Cardiac fibroblast (primary cell): ENCODE measurements around the gene CAMTA1.

Experiments used
- DNase-seq, 2 donors: peaks; one replicate each; pipeline versions ENCODE4 v3.0.0 to v3.0.0-alpha.2; 2010; ENCODE audit warnings: low read depth in 2 of 2
- H3K4me3 ChIP-seq, 2 donors: replicated peaks in 1 of 2; 1 replicate in 1 of 2; 2 replicates in 1 of 2; pipeline ENCODE4 v1.5.1; 2011; ENCODE audit warnings: low read depth in 2 of 2, low read length in 2 of 2, mild to moderate bottlenecking in 2 of 2, moderate library complexity in 1 of 2
- TF ChIP-seq, protein P1 (sequence below): IDR thresholded peaks from one replicate; pipeline ENCODE4 v1.5.1; 2011; ENCODE audit warnings: low read depth, mild to moderate bottlenecking, low read length, inconsistent platforms

The CAMTA1 gene

DNA sequence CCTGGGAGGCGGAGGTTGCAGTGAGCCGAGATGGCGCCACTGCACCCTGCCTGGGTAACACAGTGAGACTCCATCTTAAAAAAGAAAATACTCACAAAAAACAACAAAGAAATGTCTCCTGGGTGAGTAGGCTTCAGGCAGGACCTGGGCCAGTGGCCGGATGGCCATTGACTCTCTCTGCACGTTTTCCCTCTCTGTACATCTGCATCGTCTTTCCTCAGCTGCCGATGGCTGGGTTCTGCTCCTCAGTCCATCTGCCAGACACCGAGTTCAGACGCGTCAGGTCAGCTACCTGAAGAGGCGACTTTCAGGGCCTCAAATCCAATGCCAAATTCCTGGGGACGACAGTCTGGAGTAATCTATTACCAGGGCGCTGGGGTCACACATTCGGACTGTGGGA, 199.3 kb downstream of the CAMTA1 start:
- TF ChIP-seq, protein P1, sequence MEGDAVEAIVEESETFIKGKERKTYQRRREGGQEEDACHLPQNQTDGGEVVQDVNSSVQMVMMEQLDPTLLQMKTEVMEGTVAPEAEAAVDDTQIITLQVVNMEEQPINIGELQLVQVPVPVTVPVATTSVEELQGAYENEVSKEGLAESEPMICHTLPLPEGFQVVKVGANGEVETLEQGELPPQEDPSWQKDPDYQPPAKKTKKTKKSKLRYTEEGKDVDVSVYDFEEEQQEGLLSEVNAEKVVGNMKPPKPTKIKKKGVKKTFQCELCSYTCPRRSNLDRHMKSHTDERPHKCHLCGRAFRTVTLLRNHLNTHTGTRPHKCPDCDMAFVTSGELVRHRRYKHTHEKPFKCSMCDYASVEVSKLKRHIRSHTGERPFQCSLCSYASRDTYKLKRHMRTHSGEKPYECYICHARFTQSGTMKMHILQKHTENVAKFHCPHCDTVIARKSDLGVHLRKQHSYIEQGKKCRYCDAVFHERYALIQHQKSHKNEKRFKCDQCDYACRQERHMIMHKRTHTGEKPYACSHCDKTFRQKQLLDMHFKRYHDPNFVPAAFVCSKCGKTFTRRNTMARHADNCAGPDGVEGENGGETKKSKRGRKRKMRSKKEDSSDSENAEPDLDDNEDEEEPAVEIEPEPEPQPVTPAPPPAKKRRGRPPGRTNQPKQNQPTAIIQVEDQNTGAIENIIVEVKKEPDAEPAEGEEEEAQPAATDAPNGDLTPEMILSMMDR: no peak
- H3K4me3 ChIP-seq: no peak overlapping the region
- no peak for DNase-seq

DNA sequence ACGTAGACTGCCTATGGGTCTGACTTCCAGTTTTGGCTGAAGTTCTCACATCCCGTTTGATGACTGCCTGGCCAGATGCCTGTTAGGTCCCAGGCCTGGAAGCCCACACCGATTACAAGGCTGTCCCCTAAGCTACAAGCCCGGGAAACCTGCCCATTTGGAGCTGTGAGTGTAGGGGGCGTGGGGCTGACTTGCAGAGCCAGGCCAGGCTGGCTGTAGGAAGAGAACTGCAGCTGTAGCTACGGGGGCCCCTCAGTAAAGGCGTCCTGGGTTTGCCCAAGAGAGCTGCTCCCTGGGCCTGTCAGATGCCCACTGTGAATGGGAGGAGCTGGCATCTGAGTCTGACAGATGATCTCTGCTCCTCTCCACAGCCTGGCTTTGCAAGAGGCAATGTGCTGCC, 199.7 kb downstream of the CAMTA1 start:
- H3K4me3 ChIP-seq: no peak overlapping the region
- DNase-seq: no peak
- TF ChIP-seq, protein P1: no peak

DNA sequence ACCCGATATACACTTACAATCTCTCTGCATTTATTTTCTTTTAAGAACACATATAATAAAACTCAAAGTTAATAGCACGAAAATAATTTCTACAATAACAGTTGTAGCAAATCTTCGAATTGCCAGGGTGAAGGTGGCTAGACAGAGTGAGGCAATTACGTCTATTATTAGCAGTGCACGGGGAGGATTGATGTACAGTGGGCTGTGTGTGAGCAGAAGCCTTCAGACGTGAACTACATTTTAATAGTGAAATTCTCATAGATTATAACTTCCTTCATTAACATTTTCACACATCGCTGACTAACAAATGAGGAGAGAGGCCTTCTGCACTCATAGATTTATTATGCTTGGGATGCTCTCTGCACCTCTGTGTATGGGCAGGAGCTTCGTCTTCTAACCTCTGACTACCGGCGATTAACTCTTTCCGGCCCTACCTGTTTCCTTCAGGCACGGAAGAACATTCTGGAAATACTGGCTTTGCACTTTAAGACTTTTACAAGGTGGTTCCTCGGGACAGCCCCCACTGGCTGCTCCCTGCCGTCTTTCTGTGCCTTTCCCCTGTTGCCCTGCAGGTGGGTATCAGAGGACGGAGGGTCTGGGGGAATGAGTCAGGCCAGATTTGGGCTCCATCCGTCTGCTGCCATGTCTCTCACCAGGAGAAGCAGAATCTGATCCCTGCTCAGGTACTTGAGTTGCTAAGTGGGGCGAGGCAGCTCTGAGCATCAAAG, 200.5 kb downstream of the CAMTA1 start:
- TF ChIP-seq, protein P1: no peak
- no peak for DNase-seq
- no peak overlapping the region for H3K4me3 ChIP-seq

- DNase-seq: no peak
- H3K4me3 ChIP-seq: no peak overlapping the region
- TF ChIP-seq, protein P1: no peak
These were observed 201.0 kb downstream of the CAMTA1 start for GRCh38 chr1:6986281-6986680.

DNA sequence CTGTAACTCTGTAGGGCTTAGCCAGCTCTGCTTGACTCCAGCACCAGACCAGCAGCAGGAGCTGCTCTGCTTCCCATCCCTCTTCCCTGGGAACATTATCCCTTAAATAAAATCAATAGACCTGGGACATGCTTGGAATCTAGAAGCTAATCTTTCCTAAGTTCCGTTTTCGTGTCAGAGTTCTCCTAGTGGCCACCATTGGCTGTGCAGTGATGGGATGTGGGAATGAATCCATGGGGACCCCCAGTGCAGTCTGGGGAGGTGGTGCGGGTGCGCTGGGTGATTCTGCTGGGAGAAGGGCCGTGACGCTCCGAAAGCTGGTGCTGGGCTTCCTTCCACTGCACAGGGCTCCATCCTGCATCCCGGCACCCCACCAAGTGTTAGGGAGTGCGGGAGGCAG, 202.7 kb downstream of the CAMTA1 start:
- DNase-seq: no peak
- H3K4me3 ChIP-seq: no peak overlapping the region
- TF ChIP-seq, protein P1: no peak

DNA sequence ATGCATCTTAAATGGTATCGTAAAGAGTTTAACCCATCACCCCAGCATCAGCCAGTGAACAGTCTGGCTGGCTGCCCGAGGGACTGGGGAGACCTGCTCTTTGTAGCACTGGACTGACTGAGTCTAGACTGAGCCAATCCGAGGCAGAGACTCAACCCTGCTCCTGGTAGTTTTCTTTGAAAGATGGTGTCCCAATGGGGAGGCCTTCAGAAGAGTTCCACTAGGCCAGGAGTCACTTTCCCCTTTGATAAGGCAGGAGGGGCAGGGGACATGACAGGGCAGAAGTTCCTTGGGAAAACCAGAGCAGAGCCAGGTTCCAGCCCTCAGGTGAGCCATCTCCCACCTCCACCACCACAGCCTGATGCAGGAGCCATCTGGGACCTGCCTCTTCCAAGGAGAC, 203.5 kb downstream of the CAMTA1 start:
- H3K4me3 ChIP-seq: no peak overlapping the region
- TF ChIP-seq, protein P1: no peak
- DNase-seq: no peak
